Fibroblast of pulmonary artery (primary cell): ENCODE measurements around the gene TSPAN32.

Source experiments
- DNase-seq: peaks from one replicate; pipeline ENCODE4 v3.0.0-alpha.2; 2010; ENCODE audit warnings: low read depth
- H3K4me3 ChIP-seq: replicated peaks from 2 replicates; pipeline ENCODE4 v1.5.1; 2011; ENCODE audit warnings: low read depth, mild to moderate bottlenecking, control low read depth, low read length, moderate library complexity
- CTCF ChIP-seq: IDR thresholded peaks from 2 replicates; pipeline ENCODE4 v1.5.1; 2011; ENCODE audit warnings: mild to moderate bottlenecking, control low read depth, low read length, inconsistent platforms; ENCODE audit errors: missing control alignments

TSPAN32 gene

GRCh38 chr11:2297623-2298030 lies 4.2 kb upstream of the TSPAN32 start:
- no peak for TF ChIP-seq CTCF
- H3K4me3 ChIP-seq: no peak overlapping the region
- no peak for DNase-seq

GRCh38 chr11:2298131-2298794 lies 3.5 kb upstream of the TSPAN32 start:
- DNase-seq: no peak
- TF ChIP-seq CTCF: no peak
- H3K4me3 ChIP-seq: no peak overlapping the region

GRCh38 chr11:2298795-2299761 lies 2.7 kb upstream of the TSPAN32 start:
- no peak overlapping the region for H3K4me3 ChIP-seq
- no peak for TF ChIP-seq CTCF
- DNase-seq: no peak

GRCh38 chr11:2299773-2300172 lies 2.0 kb upstream of the TSPAN32 start:
- H3K4me3 ChIP-seq: no peak overlapping the region

GRCh38 chr11:2300290-2300935 lies 1.4 kb upstream of the TSPAN32 start:
- TF ChIP-seq CTCF: no peak
- H3K4me3 ChIP-seq: no peak overlapping the region
- DNase-seq: no peak

More at GRCh38 chr11:2299773-2300172, 2.0 kb upstream of the TSPAN32 start:
- no peak for TF ChIP-seq CTCF
- no peak for DNase-seq

- no peak for DNase-seq
- no peak for TF ChIP-seq CTCF
- no peak overlapping the region for H3K4me3 ChIP-seq
These were observed 730 bp upstream of the TSPAN32 start for GRCh38 chr11:2300936-2301630.
